K562 (cell line): ENCODE results near the gene C10orf90.

Experiments
- COPS2 ChIP-seq: fragments of 450-650 bp; conservative IDR thresholded peaks from 2 replicates; pipeline ENCODE4 v1.6.1; 2016; ENCODE audit warnings: mild to moderate bottlenecking, moderate library complexity
- ELF4 ChIP-seq: fragments of 450-650 bp; formaldehyde crosslinking; IDR thresholded peaks from 2 replicates; pipeline ENCODE4 v1.4.0; 2022; ENCODE audit warnings: missing genetic modification characterization
- EZH2 ChIP-seq: IDR thresholded peaks from 2 replicates; pipeline ENCODE4 v1.6.1; 2012; ENCODE audit warnings: low read depth, mild to moderate bottlenecking, inconsistent platforms, low read length, borderline replicate concordance
- HDAC1 ChIP-seq, 2 experiments: fragments of 450-650 bp; IDR thresholded peaks; 2 replicates each; pipeline ENCODE4 v1.6.1; 2016 to 2017; ENCODE audit warnings: inconsistent platforms in 1 of 2, mild to moderate bottlenecking in 1 of 2, moderate library complexity in 1 of 2
- JUND ChIP-seq, 2 experiments: IDR thresholded peaks; 2 replicates in 1 of 2; 3 replicates in 1 of 2; pipeline ENCODE4 v1.6.1; 2011; ENCODE audit warnings: borderline replicate concordance in 2 of 2, low read depth in 2 of 2, low read length in 2 of 2, improper control_type of control experiment in 1 of 2, missing biosample characterization in 1 of 2, missing genetic modification characterization in 1 of 2, missing genetic modification reagents in 1 of 2
- KDM1A ChIP-seq, 2 experiments: fragments of 450-650 bp; IDR thresholded peaks; 2 replicates each; pipeline ENCODE4 v1.6.1; 2016; ENCODE audit warnings: mild to moderate bottlenecking in 2 of 2
- MTF1 ChIP-seq: fragments of 250-450 bp; sonication (Bioruptor Pico); IDR thresholded peaks from 2 replicates; pipeline ENCODE4 v1.9.0; 2021; ENCODE audit warnings: moderate library complexity, mild to moderate bottlenecking, inconsistent platforms, borderline replicate concordance
- PCBP2 ChIP-seq: fragments of 200-400 bp; formaldehyde crosslinking; IDR thresholded peaks from 2 replicates; pipeline ENCODE4 v1.6.1; 2018; ENCODE audit warnings: low read length, low read depth, mild to moderate bottlenecking, moderate library complexity; ENCODE audit not compliant: poor library complexity, severe bottlenecking
- POLR2A ChIP-seq: fragments of 450-650 bp; conservative IDR thresholded peaks from 2 replicates; pipeline ENCODE4 v1.6.1; 2016
- ZBTB8A ChIP-seq: fragments of 450-650 bp; IDR thresholded peaks from 2 replicates; pipeline ENCODE4 v1.6.1; 2018; ENCODE audit warnings: mild to moderate bottlenecking, moderate library complexity; ENCODE audit not compliant: partially characterized antibody

DNA sequence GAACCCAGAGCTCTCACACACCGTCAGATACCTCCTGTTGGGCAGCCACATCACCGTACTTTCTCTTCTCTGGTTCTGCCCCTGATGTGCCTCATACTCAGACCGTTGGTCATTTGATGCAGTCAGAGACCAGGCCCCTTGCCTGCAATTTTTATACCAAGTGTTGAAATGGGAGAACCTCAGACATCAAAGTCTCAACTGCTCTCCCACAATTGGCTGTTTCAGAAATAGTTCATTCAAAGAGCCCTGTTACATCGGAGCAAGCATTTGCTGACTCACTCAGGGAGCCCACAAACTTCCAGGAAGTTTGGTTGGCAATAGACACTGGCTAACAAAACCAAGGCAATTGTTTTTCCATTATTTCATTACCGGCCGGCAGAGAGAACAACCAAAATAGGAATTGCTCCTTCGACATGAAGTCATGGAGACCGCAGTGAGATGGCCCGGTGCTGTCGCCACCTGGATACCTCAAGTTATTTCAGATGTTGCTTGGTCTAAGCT, 248.7 kb downstream of the C10orf90 start:
- TF ChIP-seq HDAC1 (IDR thresholded peaks at IDR 0.05) (no peak), ELF4 (CRISPR knock-in tag) (no peak), POLR2A (no peak), COPS2 (no peak), JUND (IDR thresholded peaks at IDR 0.05; ENCODE audit: borderline replicate concordance, low read depth, low read length) (no peak), JUND (tag; IDR thresholded peaks at IDR 0.05; ENCODE audit: borderline replicate concordance, low read depth, low read length) (no peak), PCBP2 (no peak), ZBTB8A (no peak), EZH2 (no peak), KDM1A (IDR thresholded peaks at IDR 0.05) (no peak), MTF1 (CRISPR knock-in tag) (no peak)
